Astrocyte of the spinal cord (primary cell): Measurements from ENCODE around the gene PRDM2.

ENCODE experiments used
- DNase-seq: peaks from one replicate; pipeline ENCODE4 v3.0.0; 2011; ENCODE audit warnings: low read depth, low spot score
- H3K4me3 ChIP-seq: 2 replicates; pipeline ENCODE4 v1.5.1; 2011; ENCODE audit warnings: low read depth, mild to moderate bottlenecking, low read length, moderate library complexity
- CTCF ChIP-seq: IDR thresholded peaks from 2 replicates; pipeline ENCODE4 v1.5.1; 2012; ENCODE audit warnings: low read depth, mild to moderate bottlenecking, low read length, inconsistent platforms
- in situ Hi-C: cut with HindIII; loops from 2 replicates; pipeline ENCODE4 v1.10.0; 2017; ENCODE audit warnings: low sequenced_read_pairs

The PRDM2 gene

GRCh38 chr1:13778431-13778830 is 78.4 kb downstream of the PRDM2 start:
- DNase-seq: no peak
- no peak for TF ChIP-seq CTCF
- in situ Hi-C loops: no loop called here
- H3K4me3 ChIP-seq: no peak overlapping the region

- in situ Hi-C loops: no loop called here
- no peak overlapping the region for H3K4me3 ChIP-seq
- DNase-seq: no peak
- TF ChIP-seq CTCF: no peak
Observed at GRCh38 chr1:13779930-13780329, 79.9 kb downstream of the PRDM2 start.

GRCh38 chr1:13780780-13781179 is 80.8 kb downstream of the PRDM2 start:
- no peak overlapping the region for H3K4me3 ChIP-seq
- DNase-seq: no peak
- no peak for TF ChIP-seq CTCF
- in situ Hi-C loops: no loop called here

- no peak for TF ChIP-seq CTCF
- no peak for DNase-seq
- in situ Hi-C loops: no loop called here
- no peak overlapping the region for H3K4me3 ChIP-seq
Observed at GRCh38 chr1:13781228-13781627, 81.2 kb downstream of the PRDM2 start.

- in situ Hi-C loops: no loop called here
- DNase-seq: peak; percentile 66
- no peak overlapping the region for H3K4me3 ChIP-seq
- no peak for TF ChIP-seq CTCF
Observed at GRCh38 chr1:13781907-13782633, 82.1 kb downstream of the PRDM2 start.

- in situ Hi-C loops: no loop called here
- TF ChIP-seq CTCF: no peak
- DNase-seq: no peak
- no peak overlapping the region for H3K4me3 ChIP-seq
Observed at GRCh38 chr1:13782634-13783360, 82.8 kb downstream of the PRDM2 start.
